ENCODE results near the gene OLA1.

Gene OLA1

GRCh38 chr2:174026122-174026845 lies 222.0 kb downstream of the OLA1 start:
- DNase-seq = no peak

- DNase-seq = no peak
These were observed 222.8 kb downstream of the OLA1 start for GRCh38 chr2:174025271-174026121.

- no peak for DNase-seq
These were observed 223.6 kb downstream of the OLA1 start for GRCh38 chr2:174024524-174025270.

GRCh38 chr2:174023591-174024523 lies 224.5 kb downstream of the OLA1 start:
- DNase-seq = no peak
